ENCODE measurements around the gene PDZD11.

GRCh38 chrX:70264784-70265183 is 24.9 kb downstream of the PDZD11 start:
- TF ChIP-seq CTCF (conservative IDR thresholded peaks at IDR 0.05; ENCODE audit: low read length) (no peak), EZH2phosphoT487 (IDR thresholded peaks at IDR 0.05; ENCODE audit: borderline replicate concordance, low read depth, low read length) (no peak)
